Measurements from ENCODE around the gene CCDC68. TPM values are rescaled to one million over a fixed set of nuclear protein-coding genes. Genes with fewer than 3 reads are reported as not detected.

CCDC68 gene
- total and polyA plus RNA-seq, 3 donors from 2014 or later, result 8.5 to 54.1 (median 35.7) TPM

DNA sequence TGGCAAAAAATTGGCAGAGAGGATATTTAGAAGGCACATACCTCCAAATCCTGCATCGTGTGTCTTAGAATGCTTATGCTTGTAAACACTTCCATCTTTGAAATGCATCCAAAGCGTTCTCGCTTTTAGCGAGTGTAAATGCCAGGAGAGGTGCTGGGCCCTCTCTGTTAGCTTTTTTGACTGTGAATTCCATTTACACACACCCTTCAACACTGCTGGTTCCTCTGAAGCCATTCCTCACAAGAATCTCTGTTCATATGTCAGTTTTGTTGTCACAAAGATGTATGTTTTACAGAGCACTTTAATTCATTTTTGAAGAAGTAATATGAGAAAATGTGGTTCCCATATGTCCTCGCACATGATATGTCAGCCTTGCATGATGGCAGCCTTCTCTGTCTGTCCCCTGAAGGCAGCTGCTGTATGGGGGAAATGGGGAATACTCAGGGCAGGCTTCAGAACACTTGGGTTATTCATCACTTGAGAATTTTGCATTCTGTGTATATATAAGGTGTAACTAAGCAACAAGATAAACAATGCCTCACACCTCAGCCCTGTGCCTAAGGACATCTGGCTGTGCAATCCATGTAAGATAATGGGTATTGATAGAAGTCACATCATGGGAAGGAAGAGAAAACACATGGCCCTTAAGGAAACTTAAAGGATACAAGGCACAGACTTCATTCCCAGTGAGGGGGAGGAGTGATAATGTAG, 78.7 kb downstream of the CCDC68 start:
- no peaks in the 10 kb centered on the region for H3K9me3 ChIP-seq
- no peak overlapping the region for H3K4me3 ChIP-seq
- TF ChIP-seq POLR2A (IDR thresholded peaks at IDR 0.05), result no peak
- TF ChIP-seq, protein P1, sequence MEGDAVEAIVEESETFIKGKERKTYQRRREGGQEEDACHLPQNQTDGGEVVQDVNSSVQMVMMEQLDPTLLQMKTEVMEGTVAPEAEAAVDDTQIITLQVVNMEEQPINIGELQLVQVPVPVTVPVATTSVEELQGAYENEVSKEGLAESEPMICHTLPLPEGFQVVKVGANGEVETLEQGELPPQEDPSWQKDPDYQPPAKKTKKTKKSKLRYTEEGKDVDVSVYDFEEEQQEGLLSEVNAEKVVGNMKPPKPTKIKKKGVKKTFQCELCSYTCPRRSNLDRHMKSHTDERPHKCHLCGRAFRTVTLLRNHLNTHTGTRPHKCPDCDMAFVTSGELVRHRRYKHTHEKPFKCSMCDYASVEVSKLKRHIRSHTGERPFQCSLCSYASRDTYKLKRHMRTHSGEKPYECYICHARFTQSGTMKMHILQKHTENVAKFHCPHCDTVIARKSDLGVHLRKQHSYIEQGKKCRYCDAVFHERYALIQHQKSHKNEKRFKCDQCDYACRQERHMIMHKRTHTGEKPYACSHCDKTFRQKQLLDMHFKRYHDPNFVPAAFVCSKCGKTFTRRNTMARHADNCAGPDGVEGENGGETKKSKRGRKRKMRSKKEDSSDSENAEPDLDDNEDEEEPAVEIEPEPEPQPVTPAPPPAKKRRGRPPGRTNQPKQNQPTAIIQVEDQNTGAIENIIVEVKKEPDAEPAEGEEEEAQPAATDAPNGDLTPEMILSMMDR (IDR thresholded peaks at IDR 0.05), result no peak
- H3K27ac ChIP-seq, result no peak overlapping the region
- WGBS, 2 donors, result 81 to 84% methylated on average over 5 of the region's 5 CpGs
- no peak for DNase-seq
- intact Hi-C loops (cut with DNase I; ENCODE audit: low total_unique reads), result no loop called here
- no peaks in the 10 kb centered on the region for H3K36me3 ChIP-seq (ENCODE audit: low read depth, missing control alignments)
- H3K27me3 ChIP-seq, result no peaks in the 10 kb centered on the region
- H3K4me1 ChIP-seq, result no peaks in the 10 kb centered on the region

DNA sequence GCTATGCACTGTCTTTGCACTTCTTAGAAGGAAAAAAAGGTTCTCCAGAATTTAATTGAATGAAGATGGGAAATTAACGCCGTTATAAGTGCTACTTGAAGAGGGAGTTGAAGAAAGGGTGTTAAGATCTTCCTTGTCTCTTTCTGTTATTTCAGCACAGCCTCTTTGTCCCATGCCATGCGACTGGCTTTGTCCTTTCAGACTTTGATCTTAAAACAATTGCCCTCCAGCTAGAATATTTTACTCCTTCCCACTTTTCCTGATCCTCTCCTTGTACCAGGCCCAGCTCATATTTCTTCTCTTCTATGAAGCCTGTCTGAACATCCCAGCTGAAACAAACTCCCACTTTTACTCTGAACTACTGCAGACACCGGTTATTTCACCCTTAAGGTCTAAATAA, 79.6 kb downstream of the CCDC68 start:
- H3K27ac ChIP-seq, result no peak overlapping the region
- TF ChIP-seq, protein P1 (IDR thresholded peaks at IDR 0.05), result no peak
- no peak for TF ChIP-seq POLR2A (IDR thresholded peaks at IDR 0.05)
- H3K4me1 ChIP-seq, result no peaks in the 10 kb centered on the region
- H3K36me3 ChIP-seq (ENCODE audit: low read depth, missing control alignments), result no peaks in the 10 kb centered on the region
- H3K27me3 ChIP-seq, result no peaks in the 10 kb centered on the region
- no peaks in the 10 kb centered on the region for H3K9me3 ChIP-seq
- 83 to 84% methylated on average over 4 of the region's 4 CpGs for WGBS, 2 donors
- H3K4me3 ChIP-seq, result no peak overlapping the region
- DNase-seq, result no peak
- intact Hi-C loops (cut with DNase I; ENCODE audit: low total_unique reads), result no loop called here

DNA sequence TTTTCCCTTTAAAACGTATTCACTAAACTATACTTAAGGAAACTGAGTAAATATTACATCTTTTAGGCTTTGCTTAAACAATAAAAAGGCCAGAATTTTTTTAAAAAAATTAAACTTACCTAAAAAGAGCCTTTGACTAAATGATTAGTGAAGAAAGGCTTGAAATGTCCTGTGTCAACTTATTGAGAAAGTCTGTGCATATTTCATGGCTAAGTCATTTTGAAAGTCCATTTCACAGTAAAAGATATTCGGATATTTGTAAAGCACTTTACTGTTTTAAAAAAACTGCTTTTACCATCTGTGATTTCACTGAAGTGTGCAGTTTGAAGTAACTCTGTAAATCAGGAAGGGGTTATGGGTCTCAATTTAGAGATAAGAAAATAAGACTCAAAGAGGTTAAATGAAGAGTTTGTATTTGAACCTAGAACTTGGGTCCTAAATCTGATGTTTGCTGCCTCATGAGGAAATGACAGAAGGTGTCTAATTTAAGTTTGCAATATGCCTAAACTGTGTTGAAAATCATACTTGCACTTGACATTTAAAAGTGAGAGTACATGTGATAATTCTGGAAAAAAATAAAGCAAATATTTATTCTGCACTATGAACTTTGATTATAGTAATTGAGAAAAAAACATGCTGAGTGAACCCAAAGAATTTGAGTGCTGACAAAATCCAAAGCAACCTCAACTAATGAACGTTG, 80.5 kb downstream of the CCDC68 start:
- WGBS, 2 donors, result 75 to 81% methylated on average over 3 of the region's 3 CpGs
- no peaks in the 10 kb centered on the region for H3K4me1 ChIP-seq
- H3K36me3 ChIP-seq (ENCODE audit: low read depth, missing control alignments), result no peaks in the 10 kb centered on the region
- no peaks in the 10 kb centered on the region for H3K9me3 ChIP-seq
- H3K27ac ChIP-seq, result no peak overlapping the region
- intact Hi-C loops (cut with DNase I; ENCODE audit: low total_unique reads), result no loop called here
- no peaks in the 10 kb centered on the region for H3K27me3 ChIP-seq
- no peak overlapping the region for H3K4me3 ChIP-seq
- DNase-seq, result no peak
- no peak for TF ChIP-seq POLR2A (IDR thresholded peaks at IDR 0.05)
- TF ChIP-seq, protein P1 (IDR thresholded peaks at IDR 0.05), result no peak

DNA sequence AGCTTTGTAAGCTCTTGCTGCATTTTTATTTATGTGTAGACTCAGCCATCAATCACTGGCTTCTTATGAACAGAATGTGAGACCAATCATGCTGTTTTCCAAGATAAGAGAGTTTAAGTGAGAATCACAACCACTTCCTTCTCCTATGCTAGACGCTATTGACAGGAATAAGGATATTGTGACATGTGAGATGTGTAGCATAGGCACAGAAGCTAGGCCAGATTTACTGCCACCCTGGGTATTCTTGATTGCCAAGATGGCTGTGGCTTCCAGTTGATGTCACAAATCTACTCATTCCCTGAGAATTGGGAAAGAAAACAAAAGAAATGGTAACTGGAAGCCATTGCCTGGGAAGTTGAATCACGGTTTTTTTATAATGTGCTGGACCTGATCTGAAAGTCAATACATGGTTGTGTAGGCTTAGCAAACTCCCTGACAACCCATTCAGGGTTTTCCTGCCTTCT, 81.1 kb downstream of the CCDC68 start:
- WGBS, 2 donors, result 89 to 96% methylated on average over 2 of the region's 2 CpGs
- no peaks in the 10 kb centered on the region for H3K9me3 ChIP-seq
- no peaks in the 10 kb centered on the region for H3K27me3 ChIP-seq
- no peak for DNase-seq
- H3K27ac ChIP-seq, result no peak overlapping the region
- no peaks in the 10 kb centered on the region for H3K36me3 ChIP-seq (ENCODE audit: low read depth, missing control alignments)
- no peaks in the 10 kb centered on the region for H3K4me1 ChIP-seq
- intact Hi-C loops (cut with DNase I; ENCODE audit: low total_unique reads), result no loop called here
- TF ChIP-seq, protein P1 (IDR thresholded peaks at IDR 0.05), result no peak
- no peak for TF ChIP-seq POLR2A (IDR thresholded peaks at IDR 0.05)
- H3K4me3 ChIP-seq, result no peak overlapping the region

All from testis (tissue), 3 donors.